Measurements from ENCODE around the gene EXOC7.
A peak's percentile ranks its signal among the peaks of the same experiment; 100 is the strongest.

- TF ChIP-seq CTCF (IDR thresholded peaks at IDR 0.05) = no peak
- TF ChIP-seq POLR2A (IDR thresholded peaks at IDR 0.05) = peak; percentile 28 to 56
Measured at GRCh38 chr17:76103274-76104139, at the start of gene EXOC7.
